Measurements from ENCODE around the gene USP49.
A peak's percentile ranks its signal among the peaks of the same experiment; 100 is the strongest.

Gene USP49

DNA sequence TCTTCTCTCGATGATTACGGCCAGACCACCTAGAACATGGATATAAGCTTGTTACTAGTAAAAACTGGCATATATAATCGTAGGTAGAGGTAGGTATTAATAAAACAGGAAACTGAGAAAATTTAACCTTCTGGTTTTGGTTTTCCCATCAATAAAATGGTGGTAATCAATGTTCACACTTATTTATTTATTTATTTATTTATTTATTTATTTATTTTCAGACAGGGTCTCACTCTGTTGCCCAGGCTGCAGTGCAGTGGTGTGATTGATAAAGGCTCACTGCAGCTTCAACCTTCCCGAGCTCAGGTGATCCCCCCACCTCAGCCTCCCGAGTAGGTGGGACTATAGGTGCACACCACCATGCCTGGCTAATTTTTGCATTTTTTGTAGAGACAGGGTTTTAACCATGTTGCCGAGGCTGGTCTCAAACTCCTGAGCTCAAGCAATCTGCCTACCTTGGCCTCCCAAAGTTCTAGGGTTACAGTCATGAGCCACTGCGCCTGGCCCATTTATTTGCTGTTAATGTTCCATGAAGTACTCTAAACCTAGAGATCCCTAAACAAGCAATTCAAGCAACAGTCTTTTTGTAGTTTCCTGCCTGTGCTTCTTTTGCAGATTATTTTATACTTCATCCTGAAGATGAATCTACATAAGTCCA, 96.1 kb downstream of the USP49 start (continued):
- peak; percentile 71 for TF ChIP-seq ZNF555 (tag by site-specific recombination; conservative IDR thresholded peaks at IDR 0.05)
- no peak for TF ChIP-seq ZNF18 (tag by site-specific recombination; IDR thresholded peaks at IDR 0.05)
- no peak for TF ChIP-seq ZNF600 (tag by site-specific recombination; IDR thresholded peaks at IDR 0.05)
- no peak for TF ChIP-seq ZNF311 (tag by site-specific recombination; IDR thresholded peaks at IDR 0.05; ENCODE audit: borderline replicate concordance)
- TF ChIP-seq ZNF580 (tag by site-specific recombination; IDR thresholded peaks at IDR 0.05): peak; percentile 36; the same call in 1 of the 2 replicates
- TF ChIP-seq ZBTB48 (tag by site-specific recombination; IDR thresholded peaks at IDR 0.05): no peak
- peak; percentile 81; the same call in 1 of the 2 replicates for TF ChIP-seq ZNF266 (tag by site-specific recombination; IDR thresholded peaks at IDR 0.05; ENCODE audit: low read depth)
- no peak for TF ChIP-seq ZNF792 (tag by site-specific recombination; IDR thresholded peaks at IDR 0.05)
- no peak for TF ChIP-seq ZNF658 (tag by site-specific recombination; IDR thresholded peaks at IDR 0.05)
- TF ChIP-seq ZNF449 (tag by site-specific recombination; IDR thresholded peaks at IDR 0.05): no peak
- TF ChIP-seq, protein P1, sequence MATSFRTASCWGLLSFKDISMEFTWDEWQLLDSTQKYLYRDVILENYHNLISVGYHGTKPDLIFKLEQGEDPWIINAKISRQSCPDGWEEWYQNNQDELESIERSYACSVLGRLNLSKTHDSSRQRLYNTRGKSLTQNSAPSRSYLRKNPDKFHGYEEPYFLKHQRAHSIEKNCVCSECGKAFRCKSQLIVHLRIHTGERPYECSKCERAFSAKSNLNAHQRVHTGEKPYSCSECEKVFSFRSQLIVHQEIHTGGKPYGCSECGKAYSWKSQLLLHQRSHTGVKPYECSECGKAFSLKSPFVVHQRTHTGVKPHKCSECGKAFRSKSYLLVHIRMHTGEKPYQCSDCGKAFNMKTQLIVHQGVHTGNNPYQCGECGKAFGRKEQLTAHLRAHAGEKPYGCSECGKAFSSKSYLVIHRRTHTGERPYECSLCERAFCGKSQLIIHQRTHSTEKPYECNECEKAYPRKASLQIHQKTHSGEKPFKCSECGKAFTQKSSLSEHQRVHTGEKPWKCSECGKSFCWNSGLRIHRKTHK (tag by site-specific recombination; IDR thresholded peaks at IDR 0.05): no peak
- TF ChIP-seq ZNF19 (tag by site-specific recombination; IDR thresholded peaks at IDR 0.05; ENCODE audit: low read depth): 0 out of 2 replicates have a peak, but pooled peaks have one; percentile 49
- no peak for TF ChIP-seq ZNF175 (tag by site-specific recombination; IDR thresholded peaks at IDR 0.05)
- TF ChIP-seq ZFP69B (tag by site-specific recombination; IDR thresholded peaks at IDR 0.05): no peak
- TF ChIP-seq ZNF140 (tag by site-specific recombination; IDR thresholded peaks at IDR 0.05): peak; percentile 80
- TF ChIP-seq ZNF654 (tag by site-specific recombination; IDR thresholded peaks at IDR 0.05; ENCODE audit: low read depth): peak; percentile 46
- TF ChIP-seq, protein P2, sequence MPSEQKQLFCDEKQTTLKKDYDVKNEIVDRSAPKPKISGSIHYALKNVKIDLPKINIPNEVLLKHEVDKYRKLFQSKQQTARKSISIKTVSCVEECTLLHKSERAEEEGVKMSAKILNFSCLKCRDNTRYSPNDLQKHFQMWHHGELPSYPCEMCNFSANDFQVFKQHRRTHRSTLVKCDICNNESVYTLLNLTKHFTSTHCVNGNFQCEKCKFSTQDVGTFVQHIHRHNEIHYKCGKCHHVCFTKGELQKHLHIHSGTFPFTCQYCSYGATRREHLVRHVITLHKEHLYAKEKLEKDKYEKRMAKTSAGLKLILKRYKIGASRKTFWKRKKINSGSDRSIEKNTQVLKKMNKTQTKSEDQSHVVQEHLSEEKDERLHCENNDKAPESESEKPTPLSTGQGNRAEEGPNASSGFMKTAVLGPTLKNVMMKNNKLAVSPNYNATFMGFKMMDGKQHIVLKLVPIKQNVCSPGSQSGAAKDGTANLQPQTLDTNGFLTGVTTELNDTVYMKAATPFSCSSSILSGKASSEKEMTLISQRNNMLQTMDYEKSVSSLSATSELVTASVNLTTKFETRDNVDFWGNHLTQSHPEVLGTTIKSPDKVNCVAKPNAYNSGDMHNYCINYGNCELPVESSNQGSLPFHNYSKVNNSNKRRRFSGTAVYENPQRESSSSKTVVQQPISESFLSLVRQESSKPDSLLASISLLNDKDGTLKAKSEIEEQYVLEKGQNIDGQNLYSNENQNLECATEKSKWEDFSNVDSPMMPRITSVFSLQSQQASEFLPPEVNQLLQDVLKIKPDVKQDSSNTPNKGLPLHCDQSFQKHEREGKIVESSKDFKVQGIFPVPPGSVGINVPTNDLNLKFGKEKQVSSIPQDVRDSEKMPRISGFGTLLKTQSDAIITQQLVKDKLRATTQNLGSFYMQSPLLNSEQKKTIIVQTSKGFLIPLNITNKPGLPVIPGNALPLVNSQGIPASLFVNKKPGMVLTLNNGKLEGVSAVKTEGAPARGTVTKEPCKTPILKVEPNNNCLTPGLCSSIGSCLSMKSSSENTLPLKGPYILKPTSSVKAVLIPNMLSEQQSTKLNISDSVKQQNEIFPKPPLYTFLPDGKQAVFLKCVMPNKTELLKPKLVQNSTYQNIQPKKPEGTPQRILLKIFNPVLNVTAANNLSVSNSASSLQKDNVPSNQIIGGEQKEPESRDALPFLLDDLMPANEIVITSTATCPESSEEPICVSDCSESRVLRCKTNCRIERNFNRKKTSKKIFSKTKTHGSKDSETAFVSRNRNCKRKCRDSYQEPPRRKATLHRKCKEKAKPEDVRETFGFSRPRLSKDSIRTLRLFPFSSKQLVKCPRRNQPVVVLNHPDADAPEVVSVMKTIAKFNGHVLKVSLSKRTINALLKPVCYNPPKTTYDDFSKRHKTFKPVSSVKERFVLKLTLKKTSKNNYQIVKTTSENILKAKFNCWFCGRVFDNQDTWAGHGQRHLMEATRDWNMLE (tag by site-specific recombination; conservative IDR thresholded peaks at IDR 0.05; ENCODE audit: low read depth): peak; percentile 89
- TF ChIP-seq GLI2 (tag by site-specific recombination; IDR thresholded peaks at IDR 0.05; ENCODE audit: borderline replicate concordance, low read depth): peak; percentile 41; the same call in 1 of the 2 replicates
- TF ChIP-seq ZXDB (tag by site-specific recombination; IDR thresholded peaks at IDR 0.05): peak; percentile 67; the same call in 1 of the 2 replicates
- TF ChIP-seq ZNF664 (tag by site-specific recombination; IDR thresholded peaks at IDR 0.05): peak; percentile 63; the same call in 1 of the 2 replicates
- TF ChIP-seq ZNF391 (tag by site-specific recombination; IDR thresholded peaks at IDR 0.05; ENCODE audit: borderline replicate concordance, low read depth): no peak
- TF ChIP-seq ZFP37 (tag by site-specific recombination; IDR thresholded peaks at IDR 0.05): 0 out of 2 replicates have a peak, but pooled peaks have one; percentile 37
- 0 out of 2 replicates have a peak, but pooled peaks have one; percentile 40 for TF ChIP-seq RBAK (tag by site-specific recombination; IDR thresholded peaks at IDR 0.05)
- no peak for TF ChIP-seq PRDM10 (tag by site-specific recombination; IDR thresholded peaks at IDR 0.05)
- no peak for TF ChIP-seq ZNF10 (tag by site-specific recombination; IDR thresholded peaks at IDR 0.05)

Data from HEK293 (cell line).